Measurements from ENCODE around the gene ACSL6.

The ACSL6 gene

DNA sequence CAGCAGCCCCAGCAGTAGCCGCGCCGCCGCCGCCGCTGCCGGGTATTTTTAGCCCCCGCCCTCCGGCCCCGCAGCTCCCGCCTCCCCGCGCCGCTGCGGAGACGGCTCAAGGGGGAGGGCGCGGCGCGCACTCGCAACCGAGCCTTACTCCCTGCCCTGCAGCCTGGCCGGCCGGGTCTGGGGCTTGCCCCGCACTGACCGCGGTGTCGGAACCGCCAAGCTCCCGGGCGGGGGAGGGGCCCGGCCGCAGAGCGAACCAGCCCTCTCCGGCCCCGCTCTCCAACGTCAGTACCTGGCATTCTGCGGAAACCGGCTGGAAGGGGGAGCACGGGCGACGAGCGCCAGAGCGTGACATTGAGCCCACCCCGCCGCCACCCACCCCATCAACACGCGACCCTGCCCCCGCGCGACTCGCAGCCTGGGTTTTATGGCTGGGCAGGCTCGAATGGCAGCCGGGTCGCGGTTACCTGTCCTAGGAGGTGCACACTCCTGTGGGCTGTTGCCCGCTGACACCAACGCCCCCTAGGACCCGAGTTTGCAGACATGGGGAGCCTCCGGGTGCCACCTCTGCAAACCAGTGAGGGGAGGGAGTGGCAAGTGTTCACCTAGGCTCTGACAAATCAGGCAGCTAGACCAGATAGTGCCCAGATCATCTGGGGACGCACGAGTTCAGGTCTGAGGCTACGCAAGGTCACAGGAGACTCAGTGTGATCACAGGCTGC, at the start of gene ACSL6:
Gene ACSL6 (minus strand): TSS at position 37 of the 722 bp plus-strand sequence. CDS start 105 bp downstream, outside the sequence.
- in situ Hi-C loops (cut with MboI; ENCODE audit: low sequenced_read_pairs), result no loop called here

DNA sequence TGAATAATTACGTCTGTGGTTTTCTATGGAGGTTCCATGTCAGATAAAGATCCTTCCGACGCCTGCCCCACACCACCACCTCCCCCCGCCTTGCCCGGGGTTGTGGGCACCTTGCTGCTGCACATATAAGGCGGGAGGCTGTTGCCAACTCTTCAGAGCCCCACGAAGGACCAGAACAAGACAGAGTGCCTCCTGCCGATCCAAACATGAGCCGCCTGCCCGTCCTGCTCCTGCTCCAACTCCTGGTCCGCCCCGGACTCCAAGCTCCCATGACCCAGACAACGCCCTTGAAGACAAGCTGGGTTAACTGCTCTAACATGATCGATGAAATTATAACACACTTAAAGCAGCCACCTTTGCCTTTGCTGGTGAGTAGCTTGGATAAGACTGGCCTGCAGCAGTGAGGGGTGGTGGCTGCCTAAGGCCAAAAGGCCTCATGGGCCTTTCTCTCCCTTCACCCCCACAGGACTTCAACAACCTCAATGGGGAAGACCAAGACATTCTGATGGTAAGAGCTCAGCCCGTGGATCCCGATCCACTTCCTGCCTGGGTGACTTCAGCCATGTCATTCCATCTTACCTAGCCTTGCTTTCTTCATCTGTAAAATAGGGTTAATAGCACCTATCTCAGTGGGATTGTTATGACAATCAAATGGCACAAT, 49.2 kb upstream of the ACSL6 start, which contains the start of gene IL3:
Gene IL3 (plus strand): TSS at position 155 of the 661 bp plus-strand sequence. CDS start 52 bp downstream, at position 207.
- in situ Hi-C loops (cut with MboI; ENCODE audit: low sequenced_read_pairs), result no loop called here

DNA sequence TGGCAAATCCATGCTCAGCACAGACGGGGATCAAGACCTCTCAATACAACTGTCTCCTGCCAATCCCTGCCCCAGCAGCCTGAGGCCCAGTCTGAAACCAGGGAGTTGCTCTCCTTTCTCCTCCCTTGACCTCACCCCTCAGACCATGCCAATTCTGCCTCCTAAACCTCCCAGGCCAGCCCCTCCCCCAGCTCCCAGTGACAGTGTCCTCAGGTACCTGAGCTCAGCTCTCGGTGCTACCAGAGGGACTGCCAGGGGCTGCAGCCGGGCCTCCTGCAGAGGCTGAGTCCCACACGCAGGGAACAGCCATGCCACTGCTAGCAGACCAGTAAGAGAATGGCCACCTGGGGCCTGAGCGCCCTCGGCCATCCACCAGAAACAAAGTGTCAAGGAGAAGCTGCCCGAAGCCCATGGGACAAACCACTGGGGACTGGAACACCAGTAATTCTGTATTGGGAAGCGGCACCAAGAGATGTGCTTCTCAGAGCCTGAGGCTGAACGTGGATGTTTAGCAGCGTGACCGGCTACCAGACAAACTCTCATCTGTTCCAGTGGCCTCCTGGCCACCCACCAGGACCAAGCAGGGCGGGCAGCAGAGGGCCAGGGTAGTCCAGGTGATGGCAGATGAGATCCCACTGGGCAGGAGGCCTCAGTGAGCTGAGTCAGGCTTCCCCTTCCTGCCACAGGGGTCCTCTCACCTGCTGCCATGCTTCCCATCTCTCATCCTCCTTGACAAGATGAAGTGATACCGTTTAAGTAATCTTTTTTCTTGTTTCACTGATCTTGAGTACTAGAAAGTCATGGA, 48.4 kb upstream of the ACSL6 start:
- in situ Hi-C loops (cut with MboI; ENCODE audit: low sequenced_read_pairs), result no loop called here

GRCh38 chr5:132059043-132059695, 47.7 kb upstream of the ACSL6 start:
- in situ Hi-C loops (cut with MboI; ENCODE audit: low sequenced_read_pairs), result no loop called here

DNA sequence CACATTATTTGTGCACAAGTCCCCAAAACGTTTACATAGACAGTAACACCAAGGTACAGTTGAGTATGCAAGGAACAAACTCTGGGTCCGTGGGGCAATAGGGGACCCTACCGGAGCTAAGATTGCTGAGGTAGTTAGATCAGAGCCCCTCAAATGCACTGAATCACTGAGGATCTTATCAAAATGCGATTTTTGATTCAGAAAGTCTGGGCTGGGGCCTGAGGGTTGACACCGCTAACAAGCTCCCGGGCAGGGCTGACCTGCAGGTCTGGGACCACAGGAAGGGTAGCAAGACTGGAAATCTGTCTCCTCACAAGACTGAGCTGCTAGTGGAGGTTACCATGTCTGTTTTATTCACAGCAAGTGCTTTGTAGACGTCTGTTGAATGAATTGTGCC, 47.2 kb upstream of the ACSL6 start:
- in situ Hi-C loops (cut with MboI; ENCODE audit: low sequenced_read_pairs), result no loop called here

- in situ Hi-C loops (cut with MboI; ENCODE audit: low sequenced_read_pairs), result no loop called here
These were observed 46.2 kb upstream of the ACSL6 start for GRCh38 chr5:132057498-132058255.

DNA sequence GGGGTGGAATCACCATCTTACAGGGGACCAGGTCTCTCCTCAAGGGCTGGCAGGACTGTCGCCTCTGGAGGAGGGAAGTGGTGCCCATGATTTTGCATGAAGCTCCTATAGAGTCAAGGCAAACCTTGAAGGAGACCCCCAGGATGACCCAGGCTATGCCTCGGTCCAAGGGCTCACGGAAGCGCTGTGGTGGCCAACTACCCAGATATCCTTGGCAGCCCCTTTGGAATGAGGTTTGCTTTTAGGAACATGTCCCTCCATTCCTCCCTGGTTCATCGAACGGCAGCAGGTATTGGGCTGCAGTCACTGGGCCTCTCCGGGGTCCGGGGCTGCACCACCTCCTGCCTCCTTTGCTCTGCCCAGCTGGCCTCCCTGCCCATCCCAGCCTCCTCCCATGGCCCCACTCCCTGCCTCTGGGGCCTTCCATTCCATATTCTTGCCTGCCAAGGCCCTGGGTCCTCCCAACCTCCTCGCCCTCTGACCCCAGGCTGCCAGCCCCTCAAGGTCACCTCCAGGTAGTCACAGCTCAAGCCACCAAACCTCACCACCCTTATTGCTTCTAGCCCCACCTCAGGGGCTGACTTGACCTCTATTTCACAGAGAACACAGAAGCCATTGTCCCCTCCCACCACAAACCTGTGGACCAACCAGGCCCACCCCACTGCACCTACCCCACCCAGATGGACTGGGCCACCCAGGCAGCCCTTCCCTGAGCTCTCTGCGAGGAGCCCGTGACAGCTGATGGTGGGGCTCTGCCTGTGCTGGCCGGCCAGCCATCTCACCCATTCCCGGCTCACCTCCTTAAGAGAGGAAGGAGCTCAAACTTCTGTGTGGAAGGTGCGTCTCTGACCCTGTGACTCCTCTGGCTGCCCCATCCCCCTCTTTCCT, 45.4 kb upstream of the ACSL6 start:
- in situ Hi-C loops (cut with MboI; ENCODE audit: low sequenced_read_pairs), result no loop called here

GRCh38 chr5:132055808-132056609, 44.6 kb upstream of the ACSL6 start:
- in situ Hi-C loops (cut with MboI; ENCODE audit: low sequenced_read_pairs), result no loop called here

- in situ Hi-C loops (cut with MboI; ENCODE audit: low sequenced_read_pairs), result no loop called here
These were observed 44.0 kb upstream of the ACSL6 start for GRCh38 chr5:132055441-132055807.

- in situ Hi-C loops (cut with MboI; ENCODE audit: low sequenced_read_pairs), result no loop called here
These were observed 43.4 kb upstream of the ACSL6 start for GRCh38 chr5:132054697-132055440.

- in situ Hi-C loops (cut with MboI; ENCODE audit: low sequenced_read_pairs), result no loop called here
These were observed 42.7 kb upstream of the ACSL6 start for GRCh38 chr5:132054031-132054696.

DNA sequence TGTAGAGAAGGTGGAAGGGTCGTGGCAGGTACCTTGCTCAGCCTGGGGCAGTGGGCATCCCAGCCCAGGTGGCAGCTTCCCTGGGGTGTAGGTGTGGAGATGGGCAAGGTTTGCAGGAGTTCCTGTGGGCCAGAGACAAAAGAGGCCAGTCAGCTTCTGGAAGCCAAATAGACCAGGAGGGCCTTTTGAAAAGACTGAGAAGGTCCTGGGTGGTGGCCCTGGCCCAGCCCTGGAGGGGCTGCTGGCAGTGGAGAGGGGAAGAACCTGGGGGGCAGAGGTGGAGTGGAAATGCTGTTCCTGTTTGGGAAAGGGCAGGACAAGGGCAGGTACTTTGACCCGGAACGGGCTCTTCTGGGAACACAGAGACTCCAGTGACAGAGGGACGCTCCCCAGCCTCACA, 42.0 kb upstream of the ACSL6 start:
- in situ Hi-C loops (cut with MboI; ENCODE audit: low sequenced_read_pairs), result no loop called here

DNA sequence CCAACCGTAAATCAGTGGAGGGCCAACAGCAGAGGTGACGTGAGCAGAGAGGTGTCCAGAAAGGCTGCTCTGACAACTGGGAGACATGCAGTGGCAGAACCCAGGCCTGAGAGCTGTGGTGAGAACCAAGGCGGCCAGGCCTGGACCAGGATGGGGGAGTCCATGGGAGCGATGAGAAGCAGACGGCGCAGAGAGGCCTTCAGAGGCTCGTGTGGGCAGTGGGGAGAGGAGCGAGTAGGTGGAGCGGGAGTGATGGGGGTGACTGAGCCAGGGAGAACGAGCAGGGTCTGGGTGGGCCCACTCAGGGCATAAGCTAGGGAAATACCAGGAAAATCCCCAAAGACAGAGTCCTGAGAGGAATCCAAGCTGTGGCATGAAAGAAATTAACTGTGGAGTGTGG, 41.1 kb upstream of the ACSL6 start:
- in situ Hi-C loops (cut with MboI; ENCODE audit: low sequenced_read_pairs), result no loop called here

DNA sequence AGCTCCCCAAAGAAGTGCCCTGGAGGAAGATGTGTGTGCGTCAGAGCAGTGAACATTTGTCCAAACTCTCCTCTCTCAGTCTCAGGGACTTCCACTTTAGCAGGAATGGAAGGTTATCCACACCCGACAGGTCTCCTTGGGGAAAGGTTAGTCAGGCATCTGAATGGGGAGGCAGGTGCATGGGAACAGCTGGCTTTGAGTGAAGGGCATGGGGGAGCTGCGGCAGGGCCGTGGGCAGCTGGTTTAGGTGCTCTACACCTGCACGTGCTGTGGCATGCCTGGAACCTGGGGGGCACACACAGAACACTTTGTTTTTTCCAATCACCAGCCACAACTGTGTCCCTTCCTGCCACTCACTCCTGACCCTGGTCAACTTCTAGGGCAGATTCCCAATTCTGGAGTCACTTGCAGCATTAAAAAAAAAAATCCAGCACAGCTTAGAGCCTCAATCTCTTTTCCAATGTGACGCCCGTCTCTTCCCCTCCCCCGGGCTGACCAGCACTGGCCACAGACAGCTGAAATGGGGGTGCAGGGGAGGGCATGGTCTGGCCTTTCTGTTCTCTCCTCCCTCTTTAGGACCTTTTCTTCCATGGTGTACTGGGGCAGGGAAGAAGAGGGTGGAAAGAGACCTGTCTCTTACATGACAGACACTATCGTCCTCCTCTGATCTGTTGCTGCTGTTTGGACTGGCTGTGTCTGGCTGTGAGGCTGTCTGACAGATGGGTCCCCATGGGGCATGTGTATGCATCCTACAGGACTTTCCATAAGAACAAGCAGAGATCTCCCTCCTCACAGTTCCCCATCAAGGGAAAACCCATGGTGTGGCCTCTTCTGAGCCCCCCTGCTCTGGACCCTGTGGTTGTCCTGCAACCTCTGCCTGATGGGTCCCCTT, 39.4 kb upstream of the ACSL6 start:
- in situ Hi-C loops (cut with MboI; ENCODE audit: low sequenced_read_pairs), result no loop called here

DNA sequence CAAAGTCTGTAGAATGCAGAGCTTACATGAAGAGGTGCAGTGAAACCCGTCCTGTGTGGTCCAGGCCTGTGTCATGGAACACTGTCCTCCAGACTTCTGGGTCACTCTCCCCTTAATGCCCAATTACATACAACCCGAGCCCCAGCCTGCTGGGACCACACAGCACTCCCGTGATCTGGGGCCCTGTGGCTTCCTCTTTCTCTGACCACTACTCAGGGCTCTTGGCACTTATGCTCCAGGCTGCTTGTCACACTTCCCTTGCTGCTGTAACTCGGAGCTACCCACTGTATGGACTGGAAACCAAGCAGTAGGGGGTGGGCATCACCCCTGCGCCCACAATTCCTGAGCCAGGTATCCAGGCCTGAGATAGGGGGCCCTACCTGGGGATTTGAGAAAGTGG, 38.7 kb upstream of the ACSL6 start:
- in situ Hi-C loops (cut with MboI; ENCODE audit: low sequenced_read_pairs), result no loop called here

DNA sequence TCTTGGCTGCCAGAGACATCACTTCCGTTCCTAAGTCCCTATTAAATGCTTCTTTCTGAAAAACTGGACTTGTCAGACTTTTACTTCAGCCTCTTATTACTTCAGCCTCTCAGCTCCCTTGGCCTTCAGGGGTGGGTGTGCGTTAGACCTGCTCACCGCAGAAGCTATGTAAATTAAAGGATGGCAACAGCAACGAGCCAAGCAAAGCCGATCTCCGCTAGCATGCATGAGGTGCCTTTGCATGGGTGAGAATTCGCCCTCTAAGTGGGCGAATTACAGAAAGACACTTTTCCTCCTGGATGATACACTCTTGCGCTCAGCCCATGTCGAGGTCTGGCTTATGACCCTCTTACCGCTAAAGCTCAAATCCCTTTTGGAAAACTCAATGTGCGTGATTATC, 38.1 kb upstream of the ACSL6 start:
- in situ Hi-C loops (cut with MboI; ENCODE audit: low sequenced_read_pairs), result no loop called here

All from hTERT RPE-1 (cell line).